Measurements from ENCODE around the gene CHD2. TPM values are rescaled to one million over a fixed set of nuclear protein-coding genes. Genes with fewer than 3 reads are reported as not detected.

Gene CHD2
- total RNA-seq, 1 donor from 2014 or later: 65.6 TPM

DNA sequence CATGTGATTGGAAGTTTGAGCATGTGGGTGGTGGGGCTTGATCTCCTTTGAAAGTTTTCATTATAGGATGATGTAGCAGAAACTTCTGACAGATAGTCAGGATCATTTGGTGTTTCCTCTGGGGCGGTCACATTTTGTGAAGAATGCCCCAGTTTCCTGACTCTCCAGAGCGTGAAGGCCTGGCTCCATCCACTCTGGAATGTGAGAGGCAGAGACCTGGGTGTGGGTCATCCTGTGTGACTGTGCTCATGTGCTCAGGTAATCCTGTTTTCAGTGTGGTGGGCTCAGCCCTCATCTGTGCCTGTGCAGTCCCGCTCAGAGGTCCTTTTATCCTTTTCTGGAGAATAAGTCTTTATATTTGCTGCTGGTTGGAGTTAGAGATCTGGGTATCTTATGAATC, 107.9 kb downstream of the CHD2 start:
- Histone ChIP-seq H3K4me3 (ENCODE audit: low read depth, low read length) (no peak overlapping the region), H3K27me3 (ENCODE audit: control insufficient read depth, insufficient read depth, low read length) (no peaks in the 10 kb centered on the region), H3K36me3 (ENCODE audit: control insufficient read depth, insufficient read depth, low read length) (peaks cover 40% of the 10 kb centered on the region)
- DNase-seq (ENCODE audit: low read depth): no peak
- TF ChIP-seq, protein P1, sequence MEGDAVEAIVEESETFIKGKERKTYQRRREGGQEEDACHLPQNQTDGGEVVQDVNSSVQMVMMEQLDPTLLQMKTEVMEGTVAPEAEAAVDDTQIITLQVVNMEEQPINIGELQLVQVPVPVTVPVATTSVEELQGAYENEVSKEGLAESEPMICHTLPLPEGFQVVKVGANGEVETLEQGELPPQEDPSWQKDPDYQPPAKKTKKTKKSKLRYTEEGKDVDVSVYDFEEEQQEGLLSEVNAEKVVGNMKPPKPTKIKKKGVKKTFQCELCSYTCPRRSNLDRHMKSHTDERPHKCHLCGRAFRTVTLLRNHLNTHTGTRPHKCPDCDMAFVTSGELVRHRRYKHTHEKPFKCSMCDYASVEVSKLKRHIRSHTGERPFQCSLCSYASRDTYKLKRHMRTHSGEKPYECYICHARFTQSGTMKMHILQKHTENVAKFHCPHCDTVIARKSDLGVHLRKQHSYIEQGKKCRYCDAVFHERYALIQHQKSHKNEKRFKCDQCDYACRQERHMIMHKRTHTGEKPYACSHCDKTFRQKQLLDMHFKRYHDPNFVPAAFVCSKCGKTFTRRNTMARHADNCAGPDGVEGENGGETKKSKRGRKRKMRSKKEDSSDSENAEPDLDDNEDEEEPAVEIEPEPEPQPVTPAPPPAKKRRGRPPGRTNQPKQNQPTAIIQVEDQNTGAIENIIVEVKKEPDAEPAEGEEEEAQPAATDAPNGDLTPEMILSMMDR (IDR thresholded peaks at IDR 0.05; ENCODE audit: insufficient read depth, low read length, severe bottlenecking): no peak
- no peak for FAIRE-seq

DNA sequence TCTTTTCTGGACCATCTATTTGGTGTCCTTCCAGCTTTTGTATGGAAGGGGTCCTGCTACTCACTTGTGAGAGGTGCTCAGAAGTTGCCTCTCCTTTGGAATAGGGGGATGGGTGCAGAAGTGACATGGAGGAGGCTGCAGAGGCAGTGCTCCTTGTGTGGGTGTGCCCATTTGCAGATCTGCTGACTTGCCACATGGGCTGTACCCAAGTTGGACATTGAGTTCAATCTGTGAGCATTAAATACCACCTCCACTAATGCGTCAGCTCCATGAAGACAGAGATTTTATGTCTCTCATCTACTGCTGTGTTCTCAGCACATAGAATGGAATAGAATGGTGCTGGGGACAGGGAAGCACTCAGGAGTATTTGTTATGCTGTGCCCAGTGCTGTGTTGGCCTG, 112.7 kb downstream of the CHD2 start:
- no peak for FAIRE-seq

DNA sequence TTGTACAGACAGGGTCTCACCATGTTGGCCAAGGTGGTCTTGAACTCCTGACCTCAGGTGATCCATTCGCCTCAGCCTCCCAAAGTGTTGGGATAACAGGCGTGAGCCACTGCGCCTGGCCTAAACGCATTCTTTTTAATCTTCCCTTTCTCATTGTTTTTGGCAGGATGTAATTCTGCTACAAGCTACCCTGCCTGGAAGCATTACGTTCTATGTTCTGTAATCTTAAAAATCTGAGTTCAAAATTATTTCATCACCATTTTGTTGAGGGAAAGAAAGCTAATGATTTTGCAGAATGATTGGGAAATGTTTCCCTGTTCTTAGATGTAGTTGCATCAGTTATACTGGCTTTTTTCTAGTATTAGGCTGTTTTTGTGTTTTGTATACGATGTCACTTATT, 117.4 kb downstream of the CHD2 start:
- H3K4me3 ChIP-seq (ENCODE audit: low read depth, low read length): no peak overlapping the region
- TF ChIP-seq, protein P1 (IDR thresholded peaks at IDR 0.05; ENCODE audit: insufficient read depth, low read length, severe bottlenecking): no peak
- DNase-seq (ENCODE audit: low read depth) (no peak), FAIRE-seq (no peak)
- H3K27me3 ChIP-seq (ENCODE audit: control insufficient read depth, insufficient read depth, low read length): no peaks in the 10 kb centered on the region
- H3K36me3 ChIP-seq (ENCODE audit: control insufficient read depth, insufficient read depth, low read length): peaks cover 40% of the 10 kb centered on the region

More for the DNA sequence above, 112.7 kb downstream of the CHD2 start:
- TF ChIP-seq, protein P1 (IDR thresholded peaks at IDR 0.05; ENCODE audit: insufficient read depth, low read length, severe bottlenecking): no peak
- Histone ChIP-seq H3K36me3 (ENCODE audit: control insufficient read depth, insufficient read depth, low read length) (peaks cover 44% of the 10 kb centered on the region), H3K27me3 (ENCODE audit: control insufficient read depth, insufficient read depth, low read length) (no peaks in the 10 kb centered on the region), H3K4me3 (ENCODE audit: low read depth, low read length) (no peak overlapping the region)
- no peak for DNase-seq (ENCODE audit: low read depth)

DNA sequence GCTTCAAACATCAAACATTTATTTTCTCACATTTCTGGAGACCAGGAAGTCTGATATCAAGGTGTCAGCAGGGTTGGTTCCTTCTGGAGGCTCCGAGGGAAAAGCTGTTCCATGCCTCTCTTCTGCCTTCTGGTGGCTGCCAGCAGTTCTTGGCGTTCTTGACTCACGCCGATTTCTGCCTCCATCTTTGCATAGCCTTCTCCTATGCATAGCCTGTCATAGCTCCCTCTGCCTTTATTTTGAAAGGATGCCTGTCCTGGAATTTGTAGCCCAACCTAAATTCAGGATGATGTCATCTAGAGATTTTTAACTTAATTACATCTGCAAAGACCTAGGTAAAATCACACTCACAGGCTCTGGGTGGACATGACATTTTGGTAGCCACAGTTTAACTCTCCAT, 118.5 kb downstream of the CHD2 start:
- no peak for DNase-seq (ENCODE audit: low read depth)
- FAIRE-seq: no peak
- TF ChIP-seq, protein P1 (IDR thresholded peaks at IDR 0.05; ENCODE audit: insufficient read depth, low read length, severe bottlenecking): peak; percentile 2
- no peak overlapping the region for H3K4me3 ChIP-seq (ENCODE audit: low read depth, low read length)
- no peaks in the 10 kb centered on the region for H3K27me3 ChIP-seq (ENCODE audit: control insufficient read depth, insufficient read depth, low read length)
- H3K36me3 ChIP-seq (ENCODE audit: control insufficient read depth, insufficient read depth, low read length): peaks cover 37% of the 10 kb centered on the region

DNA sequence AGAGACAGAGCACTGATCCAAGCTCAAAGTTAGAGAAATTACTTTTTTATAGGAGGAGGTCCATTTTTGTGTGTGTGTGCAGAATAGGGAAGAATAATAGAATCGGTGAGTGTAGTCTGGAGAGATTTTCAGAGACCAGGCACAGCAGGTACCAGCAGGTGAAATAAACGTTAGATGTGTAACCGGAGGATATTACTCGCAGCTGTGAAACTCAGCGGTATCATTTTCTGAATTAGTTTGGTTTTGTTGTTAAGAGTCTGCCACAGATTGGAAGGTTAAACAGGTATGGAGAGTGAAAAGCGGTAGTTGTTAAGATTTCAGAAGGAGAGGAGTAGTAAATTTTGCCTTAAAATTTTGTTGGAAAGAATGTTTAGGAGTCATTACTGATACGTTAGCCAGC, 119.0 kb downstream of the CHD2 start:
- Histone ChIP-seq H3K27me3 (ENCODE audit: control insufficient read depth, insufficient read depth, low read length) (no peaks in the 10 kb centered on the region), H3K36me3 (ENCODE audit: control insufficient read depth, insufficient read depth, low read length) (peaks cover 35% of the 10 kb centered on the region), H3K4me3 (ENCODE audit: low read depth, low read length) (no peak overlapping the region)
- FAIRE-seq (no peak), DNase-seq (ENCODE audit: low read depth) (no peak)
- TF ChIP-seq, protein P1 (IDR thresholded peaks at IDR 0.05; ENCODE audit: insufficient read depth, low read length, severe bottlenecking): no peak

DNA sequence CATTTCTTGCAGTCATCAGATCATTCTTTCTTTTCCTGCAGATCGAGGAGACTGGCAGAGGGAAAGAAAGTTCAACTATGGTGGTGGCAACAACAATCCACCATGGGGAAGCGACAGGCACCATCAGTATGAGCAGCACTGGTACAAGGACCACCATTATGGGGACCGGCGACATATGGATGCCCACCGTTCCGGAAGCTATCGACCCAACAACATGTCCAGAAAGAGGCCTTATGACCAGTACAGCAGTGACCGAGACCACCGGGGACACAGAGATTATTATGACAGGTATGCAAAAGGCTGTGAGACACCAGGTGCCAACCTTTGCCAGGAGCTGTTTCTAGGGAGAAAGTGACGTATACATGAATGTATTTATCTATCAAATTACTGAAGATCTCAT, 119.8 kb downstream of the CHD2 start:
- H3K4me3 ChIP-seq (ENCODE audit: low read depth, low read length): no peak overlapping the region
- FAIRE-seq (no peak), DNase-seq (ENCODE audit: low read depth) (no peak)
- TF ChIP-seq, protein P1 (IDR thresholded peaks at IDR 0.05; ENCODE audit: insufficient read depth, low read length, severe bottlenecking): no peak
- H3K36me3 ChIP-seq (ENCODE audit: control insufficient read depth, insufficient read depth, low read length): peaks cover 35% of the 10 kb centered on the region
- H3K27me3 ChIP-seq (ENCODE audit: control insufficient read depth, insufficient read depth, low read length): no peaks in the 10 kb centered on the region
